IMR-90 (cell line): ENCODE data around the gene PPFIA2. TPM values are rescaled to one million over a fixed set of nuclear protein-coding genes. Genes with fewer than 3 reads are reported as not detected.

Source experiments
- ATAC-seq: fragments of 200-7000 bp; cut with Tn5 transposase; 2 replicates; pipeline ENCODE4 v1.9.1; 2020; ENCODE audit warnings: low read depth, mild to moderate bottlenecking, moderate library complexity
- BruUV-seq: library from RNA; stranded (reverse); fragments of 400-500 nt; replicated peaks from 2 replicates; lab custom pipeline; 2021; lab: Mats Ljungman, UMichigan
- CTCF ChIA-PET: fragments of 300-600 bp; formaldehyde crosslinking; extraction: SDS; loops from one replicate; lab custom pipeline; 2021; ENCODE audit warnings: antibody characterized with exemption; lab: Yijun Ruan, JAX
- POLR2A ChIA-PET: fragments of 300-600 bp; sonication (Branson Sonifier 250); formaldehyde crosslinking; loops from one replicate; lab custom pipeline; 2022; ENCODE audit warnings: antibody characterized with exemption; ENCODE audit not compliant: unreplicated experiment; lab: Charles Lee
- DNase-seq: peaks from one replicate; pipeline ENCODE4 v3.0.0; 2013
- H2AFZ ChIP-seq: replicated peaks from 2 replicates; pipeline ENCODE3; 2013; ENCODE audit warnings: low read length, mild to moderate bottlenecking; ENCODE audit not compliant: poor library complexity
- H2AK5ac ChIP-seq: 2 replicates; pipeline ENCODE4 v1.6.1; 2013; ENCODE audit warnings: low read depth, low read length, inconsistent platforms
- H2AK9ac ChIP-seq: replicated peaks from 2 replicates; pipeline ENCODE3; 2013; ENCODE audit warnings: mild to moderate bottlenecking, low read depth, low read length, moderate library complexity; ENCODE audit not compliant: poor library complexity
- H2BK120ac ChIP-seq: 2 replicates; pipeline ENCODE4 v1.6.1; 2013; ENCODE audit warnings: low read depth, low read length, inconsistent platforms
- H2BK15ac ChIP-seq: 3 replicates; pipeline ENCODE4 v1.6.1; 2013; ENCODE audit warnings: low read depth, low read length, inconsistent platforms
- H2BK20ac ChIP-seq: 2 replicates; pipeline ENCODE4 v1.6.1; 2013; ENCODE audit warnings: low read depth, mild to moderate bottlenecking, inconsistent platforms, low read length, moderate library complexity
- H2BK5ac ChIP-seq: 2 replicates; pipeline ENCODE4 v1.6.1; 2013; ENCODE audit warnings: mild to moderate bottlenecking, low read depth, low read length, inconsistent platforms; ENCODE audit not compliant: poor library complexity, severe bottlenecking
- H3K14ac ChIP-seq: replicated peaks from 2 replicates; pipeline ENCODE4 v1.6.1; 2013; ENCODE audit warnings: low read depth, low read length, inconsistent platforms
- H3K18ac ChIP-seq: 2 replicates; pipeline ENCODE4 v1.6.1; 2013; ENCODE audit warnings: low read depth, low read length, control low read depth
- H3K23ac ChIP-seq: 2 replicates; pipeline ENCODE4 v1.6.1; 2013; ENCODE audit warnings: low read depth, low read length, inconsistent platforms
- H3K27ac ChIP-seq: 2 replicates; pipeline ENCODE4 v1.5.1; 2013; ENCODE audit warnings: mild to moderate bottlenecking, control low read depth, low read length; ENCODE audit not compliant: insufficient read depth
- H3K27me3 ChIP-seq: 2 replicates; pipeline ENCODE4 v1.6.1; 2013; ENCODE audit warnings: low read length; ENCODE audit not compliant: control insufficient read depth, insufficient read depth
- H3K36me3 ChIP-seq: 2 replicates; pipeline ENCODE4 v1.6.1; 2013; ENCODE audit warnings: low read length, mixed read lengths; ENCODE audit not compliant: control insufficient read depth, insufficient read depth
- H3K4ac ChIP-seq: 2 replicates; pipeline ENCODE4 v1.6.1; 2013; ENCODE audit warnings: low read depth, low read length, inconsistent platforms
- H3K4me1 ChIP-seq: 2 replicates; pipeline ENCODE4 v1.6.1; 2013; ENCODE audit warnings: low read length, mixed read lengths; ENCODE audit not compliant: control insufficient read depth, insufficient read depth
- H3K4me2 ChIP-seq: 2 replicates; pipeline ENCODE4 v1.6.1; 2013; ENCODE audit warnings: low read depth, mild to moderate bottlenecking, control low read depth, low read length, moderate library complexity
- H3K4me3 ChIP-seq: 2 replicates; pipeline ENCODE4 v1.5.1; 2013; ENCODE audit warnings: low read depth, mild to moderate bottlenecking, control low read depth, low read length, moderate library complexity; ENCODE audit not compliant: insufficient read depth
- H3K56ac ChIP-seq: 2 replicates; pipeline ENCODE4 v1.6.1; 2013; ENCODE audit warnings: low read length, inconsistent platforms; ENCODE audit not compliant: insufficient read depth; ENCODE audit errors: extremely low read depth
- H3K79me1 ChIP-seq, 2 experiments: 2 replicates each; pipeline ENCODE4 v1.6.1; 2013; ENCODE audit warnings: low read length in 2 of 2, inconsistent platforms in 1 of 2, low read depth in 1 of 2
- H3K9ac ChIP-seq: 2 replicates; pipeline ENCODE4 v1.6.1; 2013; ENCODE audit warnings: low read depth, low read length, control low read depth
- H3K9me1 ChIP-seq: 2 replicates; pipeline ENCODE4 v1.6.1; 2013; ENCODE audit warnings: low read length, inconsistent platforms; ENCODE audit not compliant: insufficient read depth
- H3K9me3 ChIP-seq: 2 replicates; pipeline ENCODE4 v1.6.1; 2013; ENCODE audit warnings: low read length; ENCODE audit not compliant: control insufficient read depth, insufficient read depth
- H4K20me1 ChIP-seq: 2 replicates; pipeline ENCODE4 v1.6.1; 2013; ENCODE audit warnings: low read length, inconsistent platforms; ENCODE audit not compliant: insufficient read depth
- H4K5ac ChIP-seq: 2 replicates; pipeline ENCODE4 v1.6.1; 2013; ENCODE audit warnings: mild to moderate bottlenecking, low read depth, low read length, control low read depth
- H4K8ac ChIP-seq, 2 experiments: 2 replicates each; pipeline ENCODE4 v1.6.1; 2013; ENCODE audit warnings: low read depth in 2 of 2, low read length in 2 of 2, control low read depth in 1 of 2, inconsistent platforms in 1 of 2
- H4K91ac ChIP-seq: 2 replicates; pipeline ENCODE4 v1.6.1; 2013; ENCODE audit warnings: low read depth, low read length, inconsistent platforms; ENCODE audit not compliant: insufficient read depth
- BHLHE40 ChIP-seq: fragments of 150-350 bp; IDR thresholded peaks from 2 replicates; pipeline ENCODE4 v1.6.1; 2016; ENCODE audit warnings: mild to moderate bottlenecking, low read depth, low read length
- CHD1 ChIP-seq: IDR thresholded peaks from 2 replicates; pipeline ENCODE4 v1.6.1; 2012; ENCODE audit warnings: low read depth, low read length, improper control_type of control experiment
- MAFK ChIP-seq: IDR thresholded peaks from 2 replicates; pipeline ENCODE4 v1.6.1; 2012; ENCODE audit warnings: low read depth, low read length, improper control_type of control experiment
- MAZ ChIP-seq: IDR thresholded peaks from 2 replicates; pipeline ENCODE4 v1.6.1; 2012; ENCODE audit warnings: low read depth, mild to moderate bottlenecking, low read length, improper control_type of control experiment, moderate library complexity, borderline replicate concordance
- RCOR1 ChIP-seq: IDR thresholded peaks from 2 replicates; pipeline ENCODE4 v1.6.1; 2012; ENCODE audit warnings: mild to moderate bottlenecking, low read length, improper control_type of control experiment; ENCODE audit not compliant: insufficient replicate concordance
- WGBS, 2 experiments: methylation state at CpG; one replicate each; pipeline versions ENCODE4 v1.1.5 to v1.1.7; 2013; ENCODE audit warnings: missing lambda C conversion rate in 2 of 2; ENCODE audit not compliant: insufficient read length in 1 of 2; ENCODE audit errors: extremely low coverage in 2 of 2; 5-methylcytosine and 5-hydroxymethylcytosine counted together
- dilution Hi-C: fragments of 300-500 bp; cut with HindIII; formaldehyde crosslinking; loops from one replicate; pipeline ENCODE4 v1.14.3; 2018; ENCODE audit warnings: low sequenced_read_pairs; ENCODE audit not compliant: unreplicated experiment
- in situ Hi-C: fragments of 300-500 bp; cut with MboI; formaldehyde crosslinking; loops from 3 replicates; pipeline ENCODE4 v1.14.3; 2019; ENCODE audit warnings: low sequenced_read_pairs, inconsistent platforms, mixed read lengths
- intact Hi-C: fragments of 100-400 bp; cut with micrococcal nuclease; formaldehyde crosslinking; loops from 2 replicates; pipeline ENCODE4 v1.10.0; 2022
- polyA plus RNA-seq, 3 experiments: library from polyadenylated mRNA; depleted of rRNA; stranded (reverse); fragments of >200 nt; gene quantifications; 2 replicates each; pipeline ENCODE4 v1.2.3, GENCODE V29; 2012; ENCODE audit warnings: low replicate concordance in 1 of 3
- total RNA-seq: library from RNA; depleted of rRNA; stranded (reverse); fragments of >200 nt; gene quantifications from 2 replicates; pipeline ENCODE4 v1.2.3, GENCODE V29; 2012
- TF ChIP-seq, protein P1 (sequence below): fragments of 150-350 bp; IDR thresholded peaks from 2 replicates; pipeline ENCODE4 v1.6.1; 2017; ENCODE audit warnings: mild to moderate bottlenecking, antibody characterized with exemption, low read length, low read depth
- TF ChIP-seq, protein P2 (sequence below): conservative IDR thresholded peaks from 2 replicates; pipeline ENCODE4 v1.5.1; 2012; ENCODE audit warnings: mild to moderate bottlenecking, low read depth, low read length, improper control_type of control experiment

PPFIA2 gene
- total and polyA plus RNA-seq, 2 of the 4 experiments (the other 2 are of a cell fraction) = 0.29 to 1.3 TPM

DNA sequence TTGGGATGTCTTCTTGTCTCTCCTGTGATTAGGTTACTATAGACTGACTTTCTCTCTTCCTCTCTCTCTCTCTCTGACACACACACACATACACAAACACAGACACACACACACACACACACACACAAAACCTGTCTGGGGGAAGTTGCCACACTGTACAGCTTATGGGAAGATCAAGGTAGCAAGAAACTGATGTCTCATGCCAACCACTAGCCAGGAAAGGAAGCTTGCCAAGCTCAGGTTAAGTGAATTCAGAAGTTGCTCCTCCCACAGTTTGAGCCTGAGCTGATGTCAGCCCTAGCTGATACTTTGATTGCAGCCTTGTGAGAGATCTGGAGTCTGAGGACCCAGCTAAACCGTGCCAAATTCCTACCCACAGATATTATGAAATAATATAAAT, 67.1 kb downstream of the PPFIA2 start:
- no peak overlapping the region for H2BK20ac ChIP-seq
- BruUV-seq = no TSS peak
- H3K4me2 ChIP-seq = no peak overlapping the region
- H2AK9ac ChIP-seq = no peak overlapping the region
- no peaks in the 10 kb centered on the region for H3K36me3 ChIP-seq
- H3K9ac ChIP-seq = no peak overlapping the region
- H3K27me3 ChIP-seq = no peaks in the 10 kb centered on the region
- H4K8ac ChIP-seq = no peak overlapping the region
- no CpG with 5 or more reads among the region's 1 CpG for WGBS, 2 experiments
- in situ Hi-C loops (no loop called here), dilution Hi-C loops (no loop called here), intact Hi-C loops (no loop called here)
- H3K4ac ChIP-seq = no peak overlapping the region
- H3K4me3 ChIP-seq = no peak overlapping the region
- no peak overlapping the region for H3K18ac ChIP-seq
- no peak overlapping the region for H3K27ac ChIP-seq
- H3K4me1 ChIP-seq = no peaks in the 10 kb centered on the region
- H3K14ac ChIP-seq = no peak overlapping the region
- no peak for DNase-seq
- H4K5ac ChIP-seq = no peak overlapping the region
- ATAC-seq = no peak
- H3K9me3 ChIP-seq = no peaks in the 10 kb centered on the region; the same call in 1 of the 2 replicates
- no peak overlapping the region for H2BK120ac ChIP-seq
- H2BK5ac ChIP-seq = peak overlapping the region; percentile 45
- H2AFZ ChIP-seq = no peak overlapping the region
- no peak overlapping the region for H3K23ac ChIP-seq
- no peaks in the 10 kb centered on the region for H3K9me1 ChIP-seq
- ChIA-PET POLR2A (no interaction called here), CTCF (no interaction called here)
- H3K56ac ChIP-seq = no peak overlapping the region
- no peaks in the 10 kb centered on the region for H4K20me1 ChIP-seq
- no peak overlapping the region for H4K91ac ChIP-seq
- no peaks in the 10 kb centered on the region for H3K79me1 ChIP-seq
- TF ChIP-seq MAFK (no peak), MAZ (no peak), BHLHE40 (no peak), CHD1 (no peak), RCOR1 (no peak)
- TF ChIP-seq, protein P1, sequence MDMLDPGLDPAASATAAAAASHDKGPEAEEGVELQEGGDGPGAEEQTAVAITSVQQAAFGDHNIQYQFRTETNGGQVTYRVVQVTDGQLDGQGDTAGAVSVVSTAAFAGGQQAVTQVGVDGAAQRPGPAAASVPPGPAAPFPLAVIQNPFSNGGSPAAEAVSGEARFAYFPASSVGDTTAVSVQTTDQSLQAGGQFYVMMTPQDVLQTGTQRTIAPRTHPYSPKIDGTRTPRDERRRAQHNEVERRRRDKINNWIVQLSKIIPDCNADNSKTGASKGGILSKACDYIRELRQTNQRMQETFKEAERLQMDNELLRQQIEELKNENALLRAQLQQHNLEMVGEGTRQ = no peak
- TF ChIP-seq, protein P2, sequence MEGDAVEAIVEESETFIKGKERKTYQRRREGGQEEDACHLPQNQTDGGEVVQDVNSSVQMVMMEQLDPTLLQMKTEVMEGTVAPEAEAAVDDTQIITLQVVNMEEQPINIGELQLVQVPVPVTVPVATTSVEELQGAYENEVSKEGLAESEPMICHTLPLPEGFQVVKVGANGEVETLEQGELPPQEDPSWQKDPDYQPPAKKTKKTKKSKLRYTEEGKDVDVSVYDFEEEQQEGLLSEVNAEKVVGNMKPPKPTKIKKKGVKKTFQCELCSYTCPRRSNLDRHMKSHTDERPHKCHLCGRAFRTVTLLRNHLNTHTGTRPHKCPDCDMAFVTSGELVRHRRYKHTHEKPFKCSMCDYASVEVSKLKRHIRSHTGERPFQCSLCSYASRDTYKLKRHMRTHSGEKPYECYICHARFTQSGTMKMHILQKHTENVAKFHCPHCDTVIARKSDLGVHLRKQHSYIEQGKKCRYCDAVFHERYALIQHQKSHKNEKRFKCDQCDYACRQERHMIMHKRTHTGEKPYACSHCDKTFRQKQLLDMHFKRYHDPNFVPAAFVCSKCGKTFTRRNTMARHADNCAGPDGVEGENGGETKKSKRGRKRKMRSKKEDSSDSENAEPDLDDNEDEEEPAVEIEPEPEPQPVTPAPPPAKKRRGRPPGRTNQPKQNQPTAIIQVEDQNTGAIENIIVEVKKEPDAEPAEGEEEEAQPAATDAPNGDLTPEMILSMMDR = no peak
- no peak overlapping the region for H2BK15ac ChIP-seq
- no peak overlapping the region for H2AK5ac ChIP-seq
